Central memory CD8-positive, alpha-beta T cell (primary cell): ENCODE results near the gene KDM6B.
A peak's percentile ranks its signal among the peaks of the same experiment; 100 is the strongest.

Source experiments
- ATAC-seq: fragments of 150-1000 bp; cut with Tn5 transposase; replicated peaks from 2 replicates; pipeline ENCODE4 v1.10.0; 2022; ENCODE audit warnings: mild to moderate bottlenecking, moderate FRiP score, moderate number of reproducible peaks; ENCODE audit not compliant: poor library complexity, severe bottlenecking; ENCODE audit errors: extremely low read depth
- DNase-seq, 2 donors: peaks; one replicate each; pipeline ENCODE4 v3.0.0; 2021; ENCODE audit warnings: low spot score in 2 of 2
- H3K27ac Mint-ChIP-seq: one replicate; pipeline ENCODE4 v1.8.0; 2022; ENCODE audit warnings: low read depth, mild to moderate bottlenecking, moderate library complexity, mixed read lengths
- H3K27me3 Mint-ChIP-seq: one replicate; pipeline ENCODE4 v1.8.0; 2022; ENCODE audit warnings: mixed read lengths
- H3K36me3 Mint-ChIP-seq: one replicate; pipeline ENCODE4 v1.8.0; 2022; ENCODE audit warnings: mild to moderate bottlenecking, moderate library complexity, mixed read lengths; ENCODE audit not compliant: insufficient read depth
- H3K4me1 Mint-ChIP-seq: one replicate; pipeline ENCODE4 v1.8.0; 2022; ENCODE audit warnings: mixed read lengths
- H3K4me3 Mint-ChIP-seq: one replicate; pipeline ENCODE4 v1.8.0; 2022; ENCODE audit warnings: mild to moderate bottlenecking, moderate library complexity, mixed read lengths
- H3K9me3 Mint-ChIP-seq: one replicate; pipeline ENCODE4 v1.8.0; 2022; ENCODE audit warnings: mixed read lengths

Gene KDM6B

GRCh38 chr17:7846063-7846735 lies 12.2 kb downstream of the KDM6B start:
- H3K4me1 Mint-ChIP-seq = peaks cover 42% of the 10 kb centered on the region
- peak overlapping the region; percentile 100 for H3K27ac Mint-ChIP-seq
- no peaks in the 10 kb centered on the region for H3K9me3 Mint-ChIP-seq
- peak overlapping the region; percentile 92 for H3K4me3 Mint-ChIP-seq
- DNase-seq (no peak), ATAC-seq (no peak)
- H3K27me3 Mint-ChIP-seq = no peaks in the 10 kb centered on the region
- H3K36me3 Mint-ChIP-seq = peaks cover 66% of the 10 kb centered on the region

- ATAC-seq = no peak
- peak overlapping the region; percentile 92 for H3K4me3 Mint-ChIP-seq
- no peaks in the 10 kb centered on the region for H3K27me3 Mint-ChIP-seq
- no peak for DNase-seq
- H3K36me3 Mint-ChIP-seq = peaks cover 66% of the 10 kb centered on the region
- H3K4me1 Mint-ChIP-seq = peaks cover 36% of the 10 kb centered on the region
- H3K9me3 Mint-ChIP-seq = no peaks in the 10 kb centered on the region
- H3K27ac Mint-ChIP-seq = peak overlapping the region; percentile 74
Measured at GRCh38 chr17:7846765-7847661, 13.0 kb downstream of the KDM6B start.

- Mint-ChIP-seq H3K36me3 (peaks cover 61% of the 10 kb centered on the region), H3K4me1 (peaks cover 25% of the 10 kb centered on the region), H3K27ac (no peak overlapping the region), H3K9me3 (no peaks in the 10 kb centered on the region), H3K27me3 (no peaks in the 10 kb centered on the region), H3K4me3 (no peak overlapping the region)
- DNase-seq (no peak), ATAC-seq (no peak)
Measured at GRCh38 chr17:7848131-7848579, 14.1 kb downstream of the KDM6B start.

- Mint-ChIP-seq H3K4me1 (peaks cover 19% of the 10 kb centered on the region), H3K27me3 (no peaks in the 10 kb centered on the region), H3K36me3 (peaks cover 57% of the 10 kb centered on the region), H3K4me3 (no peak overlapping the region), H3K27ac (peak overlapping the region; percentile 13), H3K9me3 (no peaks in the 10 kb centered on the region)
- ATAC-seq (no peak), DNase-seq (no peak)
Measured at GRCh38 chr17:7848739-7849129, 14.7 kb downstream of the KDM6B start.

- ATAC-seq = no peak
- H3K9me3 Mint-ChIP-seq = no peaks in the 10 kb centered on the region
- peaks cover 14% of the 10 kb centered on the region for H3K4me1 Mint-ChIP-seq
- H3K36me3 Mint-ChIP-seq = peaks cover 55% of the 10 kb centered on the region
- H3K4me3 Mint-ChIP-seq = peak overlapping the region; percentile 42
- H3K27ac Mint-ChIP-seq = peak overlapping the region; percentile 13
- no peaks in the 10 kb centered on the region for H3K27me3 Mint-ChIP-seq
- DNase-seq = no peak
Measured at GRCh38 chr17:7849130-7849750, 15.2 kb downstream of the KDM6B start.

- Mint-ChIP-seq H3K27ac (peak overlapping the region; percentile 13), H3K4me1 (peaks cover 12% of the 10 kb centered on the region), H3K9me3 (no peaks in the 10 kb centered on the region), H3K36me3 (peaks cover 49% of the 10 kb centered on the region), H3K27me3 (no peaks in the 10 kb centered on the region), H3K4me3 (peak overlapping the region; percentile 42)
- DNase-seq = no peak
- ATAC-seq = no peak
Measured at GRCh38 chr17:7849751-7850504, 15.9 kb downstream of the KDM6B start.

- DNase-seq (no peak), ATAC-seq (peak; percentile 2)
- Mint-ChIP-seq H3K4me1 (peaks cover 7% of the 10 kb centered on the region), H3K27me3 (no peaks in the 10 kb centered on the region), H3K36me3 (peaks cover 45% of the 10 kb centered on the region), H3K27ac (peak overlapping the region; percentile 79), H3K4me3 (peak overlapping the region; percentile 71), H3K9me3 (no peaks in the 10 kb centered on the region)
Measured at GRCh38 chr17:7850701-7851437, 16.9 kb downstream of the KDM6B start.

- Mint-ChIP-seq H3K4me3 (peak overlapping the region; percentile 71), H3K9me3 (no peaks in the 10 kb centered on the region), H3K4me1 (peaks cover 7% of the 10 kb centered on the region), H3K36me3 (peaks cover 45% of the 10 kb centered on the region), H3K27me3 (no peaks in the 10 kb centered on the region), H3K27ac (peak overlapping the region; percentile 79)
- peak; percentile 89 to 90 for DNase-seq
- ATAC-seq = peak; percentile 85
Measured at GRCh38 chr17:7851438-7852261, 17.6 kb downstream of the KDM6B start.

GRCh38 chr17:7852262-7852670 lies 18.2 kb downstream of the KDM6B start:
- Mint-ChIP-seq H3K36me3 (peaks cover 42% of the 10 kb centered on the region), H3K4me1 (peaks cover 7% of the 10 kb centered on the region), H3K27ac (peak overlapping the region; percentile 79), H3K9me3 (no peaks in the 10 kb centered on the region), H3K4me3 (peak overlapping the region; percentile 71), H3K27me3 (no peaks in the 10 kb centered on the region)
- ATAC-seq (no peak), DNase-seq (peak in 1 of 2 donors; percentile 18)

GRCh38 chr17:7852919-7853690 lies 19.1 kb downstream of the KDM6B start:
- ATAC-seq (no peak), DNase-seq (no peak)
- H3K27me3 Mint-ChIP-seq = no peaks in the 10 kb centered on the region
- H3K4me1 Mint-ChIP-seq = peaks cover 7% of the 10 kb centered on the region
- no peaks in the 10 kb centered on the region for H3K9me3 Mint-ChIP-seq
- H3K4me3 Mint-ChIP-seq = peak overlapping the region; percentile 38
- peaks cover 40% of the 10 kb centered on the region for H3K36me3 Mint-ChIP-seq
- peak overlapping the region; percentile 22 for H3K27ac Mint-ChIP-seq
